Type B pancreatic cell (in vitro differentiated cells): ENCODE data around the gene SLC25A31. TPM values are rescaled to one million over a fixed set of nuclear protein-coding genes. Genes with fewer than 3 reads are reported as not detected.

Experiments used
- DNase-seq: peaks from one replicate; pipeline ENCODE4 v3.0.0; 2021; ENCODE audit warnings: mixed read lengths; ENCODE audit not compliant: unreplicated experiment; ENCODE audit errors: extremely low spot score
- H3K27ac Mint-ChIP-seq: 2 replicates; pipeline ENCODE4 v1.8.0; 2021; ENCODE audit warnings: mild to moderate bottlenecking, mixed read lengths
- H3K27me3 Mint-ChIP-seq: 2 replicates; pipeline ENCODE4 v1.8.0; 2021; ENCODE audit warnings: mixed read lengths
- H3K36me3 Mint-ChIP-seq: 2 replicates; pipeline ENCODE4 v1.8.0; 2021; ENCODE audit warnings: mixed read lengths
- H3K4me1 Mint-ChIP-seq: one replicate; pipeline ENCODE4 v1.8.0; 2021; ENCODE audit warnings: mixed read lengths; ENCODE audit not compliant: unreplicated experiment
- H3K4me3 Mint-ChIP-seq: 2 replicates; pipeline ENCODE4 v1.8.0; 2021; ENCODE audit warnings: mild to moderate bottlenecking, mixed read lengths
- H3K9me3 Mint-ChIP-seq: 2 replicates; pipeline ENCODE4 v1.8.0; 2021; ENCODE audit warnings: mixed read lengths
- total RNA-seq: library from RNA; stranded (reverse); gene quantifications from 2 replicates; pipeline ENCODE4 v1.2.1, GENCODE V29; 2021; ENCODE audit warnings: low replicate concordance
- TF ChIP-seq, protein P1 (sequence below): fragments of 200-600 bp; sonication (generic); conservative IDR thresholded peaks from 2 replicates; pipeline ENCODE4 v1.5.0; 2021; ENCODE audit warnings: antibody characterized with exemption, mild to moderate bottlenecking

SLC25A31 gene
- total RNA-seq, 1 donor from 2014 or later: not detected

- Mint-ChIP-seq H3K27ac (peak overlapping the region; percentile 97), H3K27me3 (no peaks in the 10 kb centered on the region), H3K36me3 (peaks cover 28% of the 10 kb centered on the region), H3K4me3 (peak overlapping the region; percentile 54), H3K4me1 (peaks cover 5% of the 10 kb centered on the region), H3K9me3 (no peaks in the 10 kb centered on the region)
- DNase-seq: no peak
- TF ChIP-seq, protein P1, sequence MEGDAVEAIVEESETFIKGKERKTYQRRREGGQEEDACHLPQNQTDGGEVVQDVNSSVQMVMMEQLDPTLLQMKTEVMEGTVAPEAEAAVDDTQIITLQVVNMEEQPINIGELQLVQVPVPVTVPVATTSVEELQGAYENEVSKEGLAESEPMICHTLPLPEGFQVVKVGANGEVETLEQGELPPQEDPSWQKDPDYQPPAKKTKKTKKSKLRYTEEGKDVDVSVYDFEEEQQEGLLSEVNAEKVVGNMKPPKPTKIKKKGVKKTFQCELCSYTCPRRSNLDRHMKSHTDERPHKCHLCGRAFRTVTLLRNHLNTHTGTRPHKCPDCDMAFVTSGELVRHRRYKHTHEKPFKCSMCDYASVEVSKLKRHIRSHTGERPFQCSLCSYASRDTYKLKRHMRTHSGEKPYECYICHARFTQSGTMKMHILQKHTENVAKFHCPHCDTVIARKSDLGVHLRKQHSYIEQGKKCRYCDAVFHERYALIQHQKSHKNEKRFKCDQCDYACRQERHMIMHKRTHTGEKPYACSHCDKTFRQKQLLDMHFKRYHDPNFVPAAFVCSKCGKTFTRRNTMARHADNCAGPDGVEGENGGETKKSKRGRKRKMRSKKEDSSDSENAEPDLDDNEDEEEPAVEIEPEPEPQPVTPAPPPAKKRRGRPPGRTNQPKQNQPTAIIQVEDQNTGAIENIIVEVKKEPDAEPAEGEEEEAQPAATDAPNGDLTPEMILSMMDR: no peak
Observed at GRCh38 chr4:127708985-127709384, 21.2 kb upstream of the SLC25A31 start.

DNA sequence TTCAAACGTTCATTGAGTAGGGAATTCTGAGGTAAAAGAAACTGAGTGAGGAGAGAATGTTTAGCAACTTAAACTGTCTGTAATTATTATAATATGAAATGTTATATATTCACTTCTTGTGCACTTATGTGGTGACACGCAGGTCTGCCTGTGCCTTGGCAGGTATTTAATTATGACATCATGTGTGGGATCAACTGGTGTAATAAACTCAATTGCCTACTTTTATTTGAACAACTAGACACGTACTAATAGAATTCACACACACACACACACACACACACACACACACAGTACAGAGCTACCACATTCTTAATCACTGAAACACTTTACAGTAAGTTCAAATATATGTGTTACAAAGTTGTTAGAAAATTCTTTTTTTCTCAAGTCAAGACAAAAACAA lies 20.7 kb upstream of the SLC25A31 start:
- Mint-ChIP-seq H3K4me1 (peaks cover 5% of the 10 kb centered on the region), H3K4me3 (no peak overlapping the region), H3K27me3 (no peaks in the 10 kb centered on the region), H3K36me3 (peaks cover 30% of the 10 kb centered on the region), H3K9me3 (no peaks in the 10 kb centered on the region), H3K27ac (peak overlapping the region; percentile 97)
- TF ChIP-seq, protein P1: no peak
- no peak for DNase-seq

- Mint-ChIP-seq H3K36me3 (no peaks in the 10 kb centered on the region), H3K9me3 (no peaks in the 10 kb centered on the region), H3K4me3 (no peak overlapping the region), H3K27me3 (no peaks in the 10 kb centered on the region), H3K4me1 (no peaks in the 10 kb centered on the region), H3K27ac (no peak overlapping the region)
- TF ChIP-seq, protein P1: no peak
- no peak for DNase-seq
Observed at GRCh38 chr4:127731406-127731805, 1.2 kb downstream of the SLC25A31 start.

DNA sequence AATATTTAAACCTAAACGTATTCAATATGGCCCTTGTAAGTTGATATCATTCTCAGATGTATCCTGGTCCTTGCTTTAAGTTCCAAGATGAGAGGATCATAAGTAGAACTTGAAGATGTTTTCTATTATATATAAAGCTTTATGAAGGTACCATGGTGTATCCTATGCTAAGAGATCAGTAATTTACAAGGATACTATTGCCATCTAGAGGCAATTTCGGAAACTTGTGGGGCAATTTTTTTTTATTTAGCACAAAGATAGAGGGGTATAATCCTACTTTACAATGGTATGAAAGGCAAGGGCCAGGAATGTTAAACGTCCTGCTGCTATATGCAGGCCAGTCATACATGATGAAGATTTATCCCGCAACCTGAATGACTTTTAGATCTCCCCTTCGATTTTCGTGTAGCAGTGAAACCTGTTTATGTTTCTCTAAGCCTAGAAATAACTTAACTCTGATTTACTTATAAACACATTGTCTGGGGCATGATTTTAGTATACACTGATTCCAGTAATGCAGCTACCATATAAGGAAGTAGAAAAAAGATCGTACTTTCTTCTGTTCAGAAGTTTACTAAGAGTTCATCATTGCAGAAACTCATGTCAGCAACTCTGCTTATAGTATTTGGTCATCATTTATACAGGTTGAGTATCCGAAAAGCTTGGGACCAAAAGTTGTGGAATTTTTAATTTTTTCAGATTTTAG lies 2.6 kb downstream of the SLC25A31 start:
- Mint-ChIP-seq H3K27me3 (no peaks in the 10 kb centered on the region), H3K27ac (no peak overlapping the region), H3K4me1 (no peaks in the 10 kb centered on the region), H3K9me3 (no peaks in the 10 kb centered on the region), H3K4me3 (no peak overlapping the region), H3K36me3 (no peaks in the 10 kb centered on the region)
- DNase-seq: no peak
- TF ChIP-seq, protein P1: peak; percentile 79

DNA sequence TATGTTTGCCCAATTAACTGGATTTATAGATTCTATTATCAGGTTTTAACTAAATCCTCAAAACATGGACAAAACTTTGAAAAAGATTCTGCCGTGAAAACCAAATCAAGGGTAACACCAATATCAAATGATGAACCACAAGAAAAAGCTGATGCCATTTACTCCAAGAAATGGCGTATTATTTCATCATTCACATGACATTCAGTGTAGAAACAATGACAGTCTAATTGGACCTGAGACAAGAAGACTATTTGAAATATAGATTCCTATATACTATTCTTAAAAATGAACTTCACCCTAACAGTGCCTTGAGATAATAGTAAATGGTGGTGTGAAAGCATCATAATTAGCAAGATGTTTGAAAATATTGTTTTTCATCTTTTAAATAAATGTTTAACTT lies 4.8 kb downstream of the SLC25A31 start:
- H3K9me3 Mint-ChIP-seq: no peaks in the 10 kb centered on the region
- H3K27ac Mint-ChIP-seq: no peak overlapping the region
- no peaks in the 10 kb centered on the region for H3K27me3 Mint-ChIP-seq
- no peaks in the 10 kb centered on the region for H3K4me1 Mint-ChIP-seq
- DNase-seq: no peak
- TF ChIP-seq, protein P1: no peak
- H3K4me3 Mint-ChIP-seq: no peak overlapping the region
- H3K36me3 Mint-ChIP-seq: no peaks in the 10 kb centered on the region

GRCh38 chr4:127737295-127737694 lies 7.1 kb downstream of the SLC25A31 start:
- H3K4me1 Mint-ChIP-seq: no peaks in the 10 kb centered on the region
- no peaks in the 10 kb centered on the region for H3K36me3 Mint-ChIP-seq

More at GRCh38 chr4:127737295-127737694, 7.1 kb downstream of the SLC25A31 start:
- H3K4me3 Mint-ChIP-seq: no peak overlapping the region
- TF ChIP-seq, protein P1: no peak
- no peaks in the 10 kb centered on the region for H3K27me3 Mint-ChIP-seq
- H3K27ac Mint-ChIP-seq: no peak overlapping the region
- peaks cover 8% of the 10 kb centered on the region for H3K9me3 Mint-ChIP-seq
- DNase-seq: no peak
